ENCODE results near the gene PSMA4.

DNA sequence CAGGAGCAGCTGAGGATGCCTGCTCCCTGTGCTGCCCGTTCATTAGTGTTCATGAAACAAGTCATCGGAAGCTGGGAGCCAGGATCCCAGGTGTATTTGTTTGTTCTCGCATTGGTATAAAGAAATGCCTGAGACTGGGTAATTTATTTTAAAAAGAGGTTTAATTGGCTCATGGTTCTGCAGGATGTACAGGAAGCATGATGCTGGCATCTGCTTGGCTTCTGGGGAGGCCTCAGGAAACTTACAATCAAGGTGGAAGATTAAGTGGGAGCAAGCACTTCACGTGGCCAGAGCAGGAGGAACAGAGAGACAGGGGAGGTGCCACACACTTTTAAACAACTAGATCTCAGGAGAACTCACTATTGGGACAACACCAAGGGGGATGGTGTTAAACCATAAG, 38.4 kb upstream of the PSMA4 start:
- no peak for TF ChIP-seq TAF1 (conservative IDR thresholded peaks at IDR 0.05)
- TF ChIP-seq CTCF (IDR thresholded peaks at IDR 0.05; ENCODE audit: low read depth, low read length, missing input control), result no peak
- no peak for TF ChIP-seq SP1 (IDR thresholded peaks at IDR 0.05)
- no peak for TF ChIP-seq REST (IDR thresholded peaks at IDR 0.05)
- TF ChIP-seq MAX (IDR thresholded peaks at IDR 0.05), result no peak
- TF ChIP-seq GABPA (IDR thresholded peaks at IDR 0.05 in 1 of 2, conservative IDR thresholded peaks at IDR 0.05 in 1 of 2), result no peak
- no peak for TF ChIP-seq FOXA1 (IDR thresholded peaks at IDR 0.05)
